HG02678 (cell line): Measurements from ENCODE around the gene EGFL7.

Experiments used
- ATAC-seq: cut with Tn5 transposase; IDR thresholded peaks from one replicate; pipeline ENCODE4 v1.9.1; 2021; ENCODE audit warnings: mild to moderate bottlenecking, moderate library complexity; ENCODE audit not compliant: unreplicated experiment

The EGFL7 gene

DNA sequence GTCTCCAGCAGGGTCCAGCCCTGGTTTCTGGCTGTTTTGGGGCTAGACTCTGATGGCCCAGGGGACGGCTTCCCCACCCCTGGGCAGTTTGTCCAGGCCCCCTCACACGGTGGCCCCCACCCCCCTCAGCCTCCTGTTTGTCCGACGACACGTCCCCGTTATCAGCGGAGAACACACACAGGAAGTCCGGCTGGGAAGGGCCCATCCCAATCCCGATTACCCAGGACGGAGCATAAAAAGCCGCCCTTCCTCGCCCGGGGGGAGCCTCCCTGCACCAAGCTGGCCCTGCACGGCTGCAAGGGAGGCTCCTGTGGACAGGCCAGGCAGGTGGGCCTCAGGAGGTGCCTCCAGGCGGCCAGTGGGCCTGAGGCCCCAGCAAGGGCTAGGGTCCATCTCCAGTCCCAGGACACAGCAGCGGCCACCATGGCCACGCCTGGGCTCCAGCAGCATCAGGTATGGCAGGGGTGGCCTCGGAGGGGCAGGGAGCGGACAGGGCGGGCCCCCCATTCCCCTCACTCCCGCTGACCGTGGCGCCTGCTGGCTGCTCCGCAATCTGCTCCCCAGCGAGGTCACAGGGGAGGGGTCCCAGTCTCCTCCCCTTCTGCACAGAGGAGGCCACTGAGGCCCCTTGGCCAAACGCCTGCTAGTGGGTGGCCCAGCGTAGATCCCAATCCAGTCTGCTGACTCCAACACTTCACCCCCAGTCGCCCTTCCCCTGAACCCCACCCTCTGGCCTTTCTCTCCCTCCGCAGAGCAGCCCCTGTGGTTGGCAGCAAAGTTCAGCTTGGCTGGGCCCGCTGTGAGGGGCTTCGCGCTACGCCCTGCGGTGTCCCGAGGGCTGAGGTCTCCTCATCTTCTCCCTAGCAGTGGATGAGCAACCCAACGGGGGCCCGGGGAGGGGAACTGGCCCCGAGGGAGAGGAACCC, at the start of gene EGFL7:
Gene EGFL7, plus strand, starts transcription at position 261 of the 926 bp plus-strand sequence. CDS start 5,367 bp downstream, outside the sequence.
- ATAC-seq, result no peak

DNA sequence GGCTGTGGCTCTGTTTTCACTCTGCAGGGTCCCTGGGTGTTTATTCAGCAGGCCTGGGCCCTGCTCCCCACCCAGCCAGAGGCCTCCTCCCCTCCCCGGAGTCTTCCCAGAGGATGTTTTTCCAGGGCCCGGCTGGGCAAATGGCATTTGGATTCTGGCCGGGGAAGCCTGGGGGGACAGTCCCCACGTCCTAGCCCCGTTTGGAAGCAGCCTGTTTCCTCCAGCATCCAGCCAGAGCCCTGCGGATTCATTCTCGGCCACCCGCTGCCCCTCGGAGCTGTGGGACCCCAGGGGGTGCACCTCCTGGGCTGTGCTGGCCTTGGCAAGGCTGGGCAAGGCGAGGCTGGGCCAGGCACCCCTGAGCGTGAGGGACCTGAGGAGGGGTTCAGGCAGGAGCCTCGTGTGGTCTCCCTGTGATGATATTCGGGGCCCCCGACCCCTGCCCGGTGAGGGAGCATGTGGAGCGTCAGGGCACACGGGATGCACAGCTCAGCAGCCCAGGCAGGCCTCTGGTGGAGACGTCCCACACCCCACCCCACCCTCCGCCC, 48.8 kb upstream of the EGFL7 start:
- ATAC-seq, result no peak

DNA sequence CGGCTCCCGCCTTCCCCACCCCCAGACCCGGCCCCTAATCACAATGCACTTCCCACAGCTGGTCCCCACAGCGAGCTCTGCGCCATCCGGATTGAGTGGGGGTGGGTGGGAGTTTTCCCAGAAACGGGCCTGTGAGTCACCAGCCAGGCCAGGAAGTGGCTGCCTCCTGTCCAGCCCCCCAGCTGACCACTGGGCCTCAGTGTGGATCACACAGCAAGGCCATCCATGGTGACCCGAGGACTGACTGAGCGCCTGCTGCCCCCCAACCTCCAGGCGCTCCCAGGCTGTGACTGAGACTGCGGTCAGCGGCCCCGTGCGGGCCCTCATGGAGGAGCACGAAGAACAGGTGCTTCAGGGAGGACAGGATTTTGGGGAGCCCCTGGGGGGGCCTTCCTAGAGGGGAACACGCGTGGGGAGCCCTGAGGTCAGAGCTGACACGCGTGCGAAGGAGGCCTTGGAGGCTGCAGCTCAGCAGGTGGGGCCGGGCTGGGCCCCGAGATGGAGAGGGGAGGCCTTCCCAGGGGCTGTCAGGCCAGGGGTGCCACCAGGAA, 48.3 kb upstream of the EGFL7 start:
- ATAC-seq, result no peak

- no peak for ATAC-seq
These were observed 47.6 kb upstream of the EGFL7 start for GRCh38 chr9:136614967-136615623.

- no peak for ATAC-seq
These were observed 46.9 kb upstream of the EGFL7 start for GRCh38 chr9:136615631-136616306.

DNA sequence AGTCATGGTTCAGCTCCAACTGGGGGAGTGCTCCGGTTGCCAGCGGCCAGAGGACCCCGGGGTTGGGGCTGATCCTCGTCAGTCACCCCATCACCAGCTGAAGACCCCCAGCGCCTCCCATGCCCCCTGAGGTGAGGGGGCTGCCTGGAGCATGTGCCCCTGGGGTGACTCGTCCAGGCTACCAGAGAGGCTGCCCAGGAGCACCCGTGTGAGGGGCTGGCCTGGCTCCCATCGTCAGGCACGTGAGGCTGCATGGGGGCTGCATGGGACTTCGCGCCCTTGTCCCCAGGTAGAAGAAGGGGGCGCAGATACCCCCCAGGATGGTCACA, 46.4 kb upstream of the EGFL7 start:
- ATAC-seq, result no peak

DNA sequence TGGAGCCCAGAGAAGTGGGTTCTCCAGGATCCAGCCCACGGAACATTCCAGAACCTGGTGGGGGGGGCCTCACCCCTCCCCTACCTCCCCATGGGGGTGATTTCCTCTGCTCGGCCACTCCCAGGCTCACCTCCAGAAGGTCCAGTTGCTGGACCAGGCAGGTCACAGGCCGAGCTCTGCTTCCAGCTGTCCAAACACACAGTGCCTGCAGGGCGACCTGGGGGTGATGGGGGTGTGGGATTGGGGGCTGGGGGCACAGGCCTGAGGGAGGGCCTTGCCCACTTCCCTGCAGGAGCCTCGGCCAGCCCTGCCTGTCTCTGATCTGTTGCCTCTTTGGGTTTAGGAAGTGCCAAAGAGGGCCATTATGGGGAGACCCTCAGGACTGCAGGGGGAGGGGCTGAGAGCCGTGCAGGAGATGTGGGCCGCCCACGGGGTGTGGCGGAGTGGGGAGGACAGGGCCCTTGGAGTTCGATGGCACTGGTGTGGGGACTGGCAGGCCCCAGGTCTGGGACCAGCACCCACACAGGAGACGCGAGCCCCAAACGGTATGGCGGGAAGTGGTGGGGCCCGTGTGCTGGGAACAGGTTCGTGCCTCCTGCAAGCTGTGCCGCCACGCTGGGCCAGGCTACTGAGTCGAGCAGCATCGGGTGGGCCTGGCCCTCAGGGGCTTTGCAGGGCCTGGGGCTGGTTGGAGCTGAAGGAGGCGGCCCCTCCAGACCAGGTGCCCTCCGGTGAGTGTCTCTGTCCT, 45.6 kb upstream of the EGFL7 start:
- no peak for ATAC-seq

- ATAC-seq, result no peak
These were observed 44.8 kb upstream of the EGFL7 start for GRCh38 chr9:136617746-136618579.

DNA sequence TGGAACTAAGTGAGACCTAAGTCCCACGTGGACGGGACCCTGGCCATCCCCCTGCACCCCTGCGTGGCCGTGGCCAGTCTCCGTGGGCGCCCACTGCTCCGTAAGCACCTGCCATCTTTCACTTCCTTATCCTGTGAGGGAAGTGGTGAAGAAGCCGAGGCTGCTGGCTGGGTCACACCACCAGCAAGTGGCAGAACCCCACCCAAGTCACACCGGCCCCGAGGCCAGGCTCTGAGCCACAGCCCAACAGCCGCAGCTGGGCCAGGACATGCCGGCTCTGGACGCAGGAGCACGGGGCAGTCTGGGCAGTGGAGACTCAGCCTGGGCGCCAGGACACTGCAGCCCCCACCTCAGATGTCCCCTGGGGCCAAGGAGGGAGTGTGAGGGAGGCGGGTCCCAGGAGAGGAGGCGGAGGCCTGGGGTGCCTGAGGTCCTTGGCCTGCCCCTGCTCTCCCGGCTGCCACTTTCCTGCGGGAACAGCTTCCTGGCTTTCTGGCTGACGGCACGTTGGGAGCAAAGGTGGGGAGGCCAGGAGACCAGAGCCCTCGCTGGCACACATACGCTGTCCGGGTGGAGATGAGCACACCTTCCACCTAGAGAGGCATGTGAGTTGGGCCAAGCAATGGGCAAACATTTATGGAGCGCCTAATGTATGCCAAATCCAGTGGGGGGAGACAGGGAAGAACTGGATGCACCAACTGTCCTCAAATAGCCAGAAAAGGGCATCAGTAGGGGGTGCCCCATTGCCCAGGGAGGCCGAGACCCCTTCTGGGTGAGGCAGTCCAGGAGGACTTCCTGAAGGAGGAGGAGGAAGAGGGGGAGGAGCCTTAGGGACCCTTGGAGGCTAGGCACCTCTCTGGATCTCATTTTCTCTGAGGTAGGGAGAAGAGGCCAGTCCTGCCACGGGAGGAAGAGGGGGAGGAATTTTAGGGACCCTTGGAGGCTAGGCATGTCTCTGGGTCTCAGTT, 43.9 kb upstream of the EGFL7 start:
- no peak for ATAC-seq

DNA sequence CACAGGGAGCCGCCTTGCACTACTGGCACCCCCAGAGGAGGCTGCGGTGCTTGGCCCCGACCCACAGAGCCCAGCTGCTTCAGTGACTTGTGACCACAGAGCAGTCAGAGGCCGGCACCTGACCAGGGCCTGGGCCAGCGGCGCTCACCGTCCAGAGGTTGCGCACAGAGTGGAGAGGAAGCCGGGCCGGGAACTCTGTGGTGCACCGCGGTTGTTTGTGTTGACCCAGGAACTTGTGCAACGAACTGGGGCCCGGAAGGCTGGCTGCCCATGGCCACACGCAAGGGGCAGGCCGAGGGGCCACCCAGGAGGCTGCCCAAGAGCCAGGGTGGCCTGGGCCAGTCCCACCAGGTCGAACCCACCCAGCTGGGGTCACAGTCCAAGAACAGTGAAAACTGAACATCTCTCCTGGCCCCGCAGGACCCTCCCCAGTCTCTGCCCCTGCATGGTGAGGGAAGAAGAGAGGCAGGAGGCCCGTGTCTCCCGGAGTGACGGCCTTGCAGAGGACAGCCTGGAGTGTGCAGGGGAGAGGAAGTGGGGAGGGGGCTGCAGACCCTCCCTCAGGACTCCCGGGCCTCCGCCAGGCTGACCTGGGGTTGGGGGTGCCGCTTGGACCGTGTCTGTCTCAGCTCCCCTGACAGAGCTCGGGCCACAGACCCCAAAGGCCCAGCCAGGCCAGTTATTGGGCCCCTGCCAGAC, 42.8 kb upstream of the EGFL7 start:
- ATAC-seq, result no peak

- no peak for ATAC-seq
These were observed 42.2 kb upstream of the EGFL7 start for GRCh38 chr9:136620441-136621018.

GRCh38 chr9:136621019-136621733, 41.5 kb upstream of the EGFL7 start:
- ATAC-seq, result no peak

GRCh38 chr9:136621734-136622093, 41.0 kb upstream of the EGFL7 start:
- ATAC-seq, result no peak

GRCh38 chr9:136622538-136622948, 40.2 kb upstream of the EGFL7 start:
- ATAC-seq, result no peak

DNA sequence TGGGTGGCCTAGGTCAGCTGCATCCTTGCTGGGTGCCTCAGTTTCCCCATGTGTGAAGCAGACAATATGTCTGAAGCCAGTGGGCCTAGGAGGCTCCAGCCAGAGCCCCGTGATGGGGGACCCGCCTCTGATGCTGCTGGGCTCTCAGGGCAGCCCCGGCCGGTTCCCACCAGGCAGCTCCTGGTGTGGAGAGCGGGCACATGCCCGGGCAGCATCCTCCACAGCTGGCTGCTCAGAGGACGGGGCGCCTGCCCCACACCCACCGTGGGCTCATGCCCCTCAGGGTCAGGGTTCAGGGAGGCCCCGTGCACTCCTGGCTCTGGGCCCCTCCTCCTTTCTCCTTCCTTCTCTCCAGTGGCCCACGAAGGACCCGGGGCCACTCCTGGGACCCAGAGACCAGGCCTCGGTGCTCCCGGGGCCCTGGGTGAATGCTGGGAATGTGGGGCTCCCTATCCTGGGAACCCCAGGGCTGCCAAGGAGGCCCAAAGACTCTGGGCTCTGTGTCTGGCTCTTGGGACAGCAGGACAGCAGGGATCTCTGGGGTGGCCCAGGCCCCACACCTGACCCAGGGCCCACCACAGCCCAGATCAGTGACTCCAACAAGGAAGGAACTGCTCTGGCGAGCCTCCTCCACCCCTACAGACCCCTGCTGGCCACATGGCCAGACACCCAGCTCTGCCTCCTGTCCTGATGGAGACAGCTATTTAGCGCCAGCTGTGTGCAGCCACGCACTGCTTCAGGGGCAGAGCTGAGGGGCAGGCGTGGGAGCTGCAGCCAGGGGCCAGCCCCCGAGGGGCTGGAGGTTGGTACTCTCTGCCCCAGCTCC, 39.5 kb upstream of the EGFL7 start:
- ATAC-seq, result no peak

- no peak for ATAC-seq
These were observed 38.9 kb upstream of the EGFL7 start for GRCh38 chr9:136623842-136624183.
